Fibroblast of lung (primary cell): Measurements from ENCODE around the gene ERCC6L2. TPM values are rescaled to one million over a fixed set of nuclear protein-coding genes. Genes with fewer than 3 reads are reported as not detected.

ENCODE experiments used
- DNase-seq, 2 donors: peaks; one replicate each; pipeline versions ENCODE4 v3.0.0 to v3.0.0-alpha.2; 2010; ENCODE audit warnings: low read depth in 2 of 2
- H2AFZ ChIP-seq: 2 replicates; pipeline ENCODE4 v1.5.1; 2012; ENCODE audit warnings: low read length, control low read depth, inconsistent platforms
- H3K27ac ChIP-seq: 2 replicates; pipeline ENCODE4 v1.5.1; 2011; ENCODE audit warnings: low read length, control low read depth; ENCODE audit not compliant: insufficient read depth
- H3K27me3 ChIP-seq: 2 replicates; pipeline ENCODE4 v1.5.1; 2011; ENCODE audit warnings: mild to moderate bottlenecking, low read length; ENCODE audit not compliant: control insufficient read depth, insufficient read depth
- H3K36me3 ChIP-seq: 2 replicates; pipeline ENCODE4 v1.5.1; 2011; ENCODE audit warnings: low read length; ENCODE audit not compliant: control insufficient read depth, insufficient read depth
- H3K4me1 ChIP-seq: 2 replicates; pipeline ENCODE4 v1.5.1; 2011; ENCODE audit warnings: low read length; ENCODE audit not compliant: control insufficient read depth, insufficient read depth; ENCODE audit errors: extremely low read depth
- H3K4me2 ChIP-seq: 2 replicates; pipeline ENCODE4 v1.5.1; 2011; ENCODE audit warnings: low read length, control low read depth; ENCODE audit not compliant: insufficient read depth; ENCODE audit errors: extremely low read depth
- H3K4me3 ChIP-seq, 4 experiments: fragments of 200-600 bp in 1 of 4; sonication (generic) in 1 of 4; replicated peaks in 1 of 4; 2 replicates each; pipeline ENCODE4 v1.5.1; 2011 to 2016; ENCODE audit warnings: low read length in 4 of 4, low read depth in 3 of 4, mild to moderate bottlenecking in 3 of 4, control low read depth in 2 of 4, inconsistent platforms in 1 of 4, mixed read lengths in 1 of 4; ENCODE audit not compliant: insufficient read depth in 1 of 4; ENCODE audit errors: control extremely low read depth in 1 of 4
- H3K79me2 ChIP-seq: 2 replicates; pipeline ENCODE4 v1.5.1; 2012; ENCODE audit warnings: mild to moderate bottlenecking, low read length, inconsistent platforms; ENCODE audit not compliant: control insufficient read depth, insufficient read depth
- H3K9ac ChIP-seq: 2 replicates; pipeline ENCODE4 v1.5.1; 2011; ENCODE audit warnings: mild to moderate bottlenecking, low read length, control low read depth; ENCODE audit not compliant: insufficient read depth
- H3K9me3 ChIP-seq: 2 replicates; pipeline ENCODE4 v1.5.1; 2012; ENCODE audit warnings: low read depth, low read length; ENCODE audit not compliant: control insufficient read depth, insufficient read depth
- H4K20me1 ChIP-seq: 2 replicates; pipeline ENCODE4 v1.5.1; 2011; ENCODE audit warnings: low read length; ENCODE audit not compliant: control insufficient read depth, insufficient read depth; ENCODE audit errors: extremely low read depth
- EZH2 ChIP-seq: IDR thresholded peaks from 2 replicates; pipeline ENCODE4 v1.5.1; 2012; ENCODE audit warnings: low read length, control low read depth, mild to moderate bottlenecking; ENCODE audit errors: missing control alignments
- polyA plus RNA-seq, 2 donors: library from polyadenylated mRNA; depleted of rRNA in 1 of 2; stranded (reverse) in 1 of 2; unstranded in 1 of 2; fragments of >200 nt; gene quantifications; 2 replicates each; pipeline ENCODE4 v1.2.1, GENCODE V29; 2011 to 2012; ENCODE audit warnings: missing spikeins in 1 of 2
- total RNA-seq: library from RNA; depleted of rRNA; stranded (reverse); fragments of >200 nt; gene quantifications from 2 replicates; pipeline ENCODE4 v1.2.1, GENCODE V29; 2014
- TF ChIP-seq, protein P1 (sequence below), 2 donors: IDR thresholded peaks in 1 of 2; conservative IDR thresholded peaks in 1 of 2; 1 replicate in 1 of 2; 2 replicates in 1 of 2; pipeline ENCODE4 v1.5.1; 2011 to 2012; ENCODE audit warnings: low read length in 2 of 2, control low read depth in 1 of 2, inconsistent platforms in 1 of 2, low read depth in 1 of 2, mild to moderate bottlenecking in 1 of 2

Gene ERCC6L2
- total and polyA plus RNA-seq, 2 donors (not counting 1 experiment from before 2014, with no cell fraction given): 45.0 to 117 TPM

DNA sequence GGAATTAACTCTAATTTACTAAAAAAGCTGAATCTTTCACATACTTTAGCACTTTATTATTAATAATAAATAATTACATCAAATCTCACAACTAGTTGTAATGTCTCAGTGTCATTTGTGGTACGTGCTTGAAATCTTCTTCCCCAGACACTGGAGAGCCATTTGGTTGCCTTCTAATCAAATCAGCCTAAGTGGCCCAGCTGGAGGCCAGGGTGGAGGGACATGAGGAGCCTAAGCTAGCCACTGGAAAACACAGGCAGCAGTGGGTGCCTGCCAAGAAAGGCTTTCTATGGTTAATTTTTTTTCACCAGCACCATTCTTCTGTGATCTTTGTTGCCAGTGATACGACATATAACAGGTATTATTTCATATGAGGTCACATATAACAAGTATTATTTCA lies 117.0 kb downstream of the ERCC6L2 start:
- H3K27ac ChIP-seq: no peak overlapping the region
- H3K9ac ChIP-seq: no peak overlapping the region
- no peak for DNase-seq
- no peak overlapping the region for H2AFZ ChIP-seq
- H3K79me2 ChIP-seq: no peaks in the 10 kb centered on the region
- H3K4me1 ChIP-seq: no peaks in the 10 kb centered on the region
- H3K4me2 ChIP-seq: no peak overlapping the region
- peaks cover 2% of the 10 kb centered on the region for H3K36me3 ChIP-seq
- no peaks in the 10 kb centered on the region for H3K27me3 ChIP-seq
- no peaks in the 10 kb centered on the region for H3K9me3 ChIP-seq
- no peaks in the 10 kb centered on the region for H4K20me1 ChIP-seq
- no peak overlapping the region for H3K4me3 ChIP-seq
- TF ChIP-seq EZH2: no peak
- TF ChIP-seq, protein P1, sequence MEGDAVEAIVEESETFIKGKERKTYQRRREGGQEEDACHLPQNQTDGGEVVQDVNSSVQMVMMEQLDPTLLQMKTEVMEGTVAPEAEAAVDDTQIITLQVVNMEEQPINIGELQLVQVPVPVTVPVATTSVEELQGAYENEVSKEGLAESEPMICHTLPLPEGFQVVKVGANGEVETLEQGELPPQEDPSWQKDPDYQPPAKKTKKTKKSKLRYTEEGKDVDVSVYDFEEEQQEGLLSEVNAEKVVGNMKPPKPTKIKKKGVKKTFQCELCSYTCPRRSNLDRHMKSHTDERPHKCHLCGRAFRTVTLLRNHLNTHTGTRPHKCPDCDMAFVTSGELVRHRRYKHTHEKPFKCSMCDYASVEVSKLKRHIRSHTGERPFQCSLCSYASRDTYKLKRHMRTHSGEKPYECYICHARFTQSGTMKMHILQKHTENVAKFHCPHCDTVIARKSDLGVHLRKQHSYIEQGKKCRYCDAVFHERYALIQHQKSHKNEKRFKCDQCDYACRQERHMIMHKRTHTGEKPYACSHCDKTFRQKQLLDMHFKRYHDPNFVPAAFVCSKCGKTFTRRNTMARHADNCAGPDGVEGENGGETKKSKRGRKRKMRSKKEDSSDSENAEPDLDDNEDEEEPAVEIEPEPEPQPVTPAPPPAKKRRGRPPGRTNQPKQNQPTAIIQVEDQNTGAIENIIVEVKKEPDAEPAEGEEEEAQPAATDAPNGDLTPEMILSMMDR (conservative IDR thresholded peaks at IDR 0.05 in 1 of 2, IDR thresholded peaks at IDR 0.05 in 1 of 2; ENCODE audit: low read depth in 1 of 2, low read length in 2 of 2): no peak

DNA sequence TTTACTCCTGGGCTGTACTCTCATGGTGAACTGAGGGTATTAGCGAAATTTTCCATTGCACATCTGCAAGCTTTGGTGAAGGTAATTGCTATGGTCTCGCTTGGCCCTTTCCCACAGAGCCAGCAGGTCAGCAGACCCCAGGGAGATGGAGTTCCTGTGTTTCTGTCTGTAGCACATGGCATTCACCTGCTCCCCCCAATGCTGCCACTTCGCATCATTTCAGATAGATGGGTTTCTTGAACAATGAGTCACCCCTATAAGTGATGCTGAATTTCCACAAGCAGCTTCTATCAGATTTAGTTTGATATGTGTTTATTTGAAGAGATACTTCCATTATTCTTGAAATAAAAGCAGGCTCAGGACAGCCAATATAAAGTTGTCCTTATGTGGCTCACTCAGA lies 117.8 kb downstream of the ERCC6L2 start:
- Histone ChIP-seq H2AFZ (no peak overlapping the region), H3K36me3 (peaks cover 2% of the 10 kb centered on the region), H3K4me2 (no peak overlapping the region), H3K27me3 (no peaks in the 10 kb centered on the region), H3K4me3 (no peak overlapping the region), H3K27ac (no peak overlapping the region), H3K4me1 (no peaks in the 10 kb centered on the region), H3K9me3 (no peaks in the 10 kb centered on the region), H4K20me1 (no peaks in the 10 kb centered on the region), H3K9ac (no peak overlapping the region), H3K79me2 (no peaks in the 10 kb centered on the region)
- no peak for DNase-seq
- TF ChIP-seq, protein P1 (conservative IDR thresholded peaks at IDR 0.05 in 1 of 2, IDR thresholded peaks at IDR 0.05 in 1 of 2; ENCODE audit: low read depth in 1 of 2, low read length in 2 of 2): no peak
- TF ChIP-seq EZH2: no peak

DNA sequence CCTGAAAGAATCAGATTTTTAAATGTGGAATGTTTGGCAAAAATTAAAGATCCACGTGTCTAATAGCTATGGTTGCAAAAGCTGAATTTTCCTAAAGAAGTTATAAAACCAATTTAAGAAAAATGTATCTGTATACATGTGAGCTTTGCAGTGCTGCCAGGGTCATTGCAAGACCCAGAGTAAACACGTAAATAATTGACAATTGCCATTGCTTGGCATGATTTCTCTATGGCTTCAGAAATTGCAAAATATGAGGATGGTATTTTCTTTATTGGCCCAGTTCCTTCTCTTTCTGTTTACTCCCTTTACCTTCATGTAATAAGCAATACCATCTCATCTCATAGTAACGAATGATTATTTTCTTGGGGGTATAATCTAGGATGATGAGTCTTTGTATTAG lies 123.9 kb downstream of the ERCC6L2 start:
- TF ChIP-seq, protein P1 (conservative IDR thresholded peaks at IDR 0.05 in 1 of 2, IDR thresholded peaks at IDR 0.05 in 1 of 2; ENCODE audit: low read depth in 1 of 2, low read length in 2 of 2): no peak
- no peak for TF ChIP-seq EZH2
- H4K20me1 ChIP-seq: no peaks in the 10 kb centered on the region

More for the DNA sequence above, 123.9 kb downstream of the ERCC6L2 start:
- no peaks in the 10 kb centered on the region for H3K9me3 ChIP-seq
- H3K9ac ChIP-seq: no peak overlapping the region
- no peak overlapping the region for H2AFZ ChIP-seq
- no peaks in the 10 kb centered on the region for H3K27me3 ChIP-seq
- H3K36me3 ChIP-seq: peaks cover 2% of the 10 kb centered on the region
- no peak overlapping the region for H3K4me2 ChIP-seq
- DNase-seq: no peak
- no peaks in the 10 kb centered on the region for H3K4me1 ChIP-seq
- no peaks in the 10 kb centered on the region for H3K79me2 ChIP-seq
- H3K4me3 ChIP-seq: no peak overlapping the region
- H3K27ac ChIP-seq: no peak overlapping the region
